Naive thymus-derived CD4-positive, alpha-beta T cell (primary cell): ENCODE results near the gene ATP11A. TPM values are rescaled to one million over a fixed set of nuclear protein-coding genes. Genes with fewer than 3 reads are reported as not detected.

Experiments
- ATAC-seq: fragments of 150-1000 bp; cut with Tn5 transposase; 2 replicates; pipeline ENCODE4 v1.10.0; 2021; ENCODE audit warnings: mild to moderate bottlenecking, moderate library complexity
- CTCF ChIA-PET: fragments of 350-600 bp; sonication (Branson Sonifier 250); formaldehyde crosslinking; loops from one replicate; lab custom pipeline; 2021; ENCODE audit warnings: antibody characterized with exemption; lab: Charles Lee
- POLR2A ChIA-PET: fragments of 350-600 bp; sonication (Branson Sonifier 250); formaldehyde crosslinking; loops from one replicate; lab custom pipeline; 2021; ENCODE audit warnings: antibody characterized with exemption, inconsistent platforms; lab: Charles Lee
- DNase-seq, 9 donors: peaks; one replicate each; pipeline versions ENCODE4 v3.0.0 to v3.0.0-alpha.2; 2020 to 2022; ENCODE audit warnings: mixed read lengths in 1 of 9
- H3K27ac ChIP-seq: one replicate; pipeline ENCODE4 v1.7.0; 2013; ENCODE audit warnings: mild to moderate bottlenecking, low read depth, low read length, moderate library complexity
- H3K27me3 ChIP-seq, 2 donors: one replicate each; pipeline ENCODE4 v1.7.0; 2013; ENCODE audit warnings: low read length in 2 of 2, mild to moderate bottlenecking in 2 of 2, moderate library complexity in 2 of 2; ENCODE audit not compliant: control insufficient read depth in 2 of 2, insufficient read depth in 2 of 2
- H3K36me3 ChIP-seq, 3 experiments: 1 replicate in 2 of 3; 2 replicates in 1 of 3; pipeline ENCODE4 v1.7.0; 2013; ENCODE audit warnings: low read length in 3 of 3, mild to moderate bottlenecking in 3 of 3, moderate library complexity in 1 of 3; ENCODE audit not compliant: insufficient read depth in 3 of 3, control insufficient read depth in 2 of 3
- H3K4me1 ChIP-seq, 2 donors: one replicate each; pipeline ENCODE4 v1.7.0; 2013; ENCODE audit warnings: low read length in 2 of 2, mild to moderate bottlenecking in 2 of 2, moderate library complexity in 1 of 2; ENCODE audit not compliant: control insufficient read depth in 2 of 2, insufficient read depth in 2 of 2
- H3K4me3 ChIP-seq: 2 replicates; pipeline ENCODE4 v1.7.0; 2013; ENCODE audit warnings: mild to moderate bottlenecking, low read length
- H3K9me3 ChIP-seq, 3 experiments: 1 replicate in 2 of 3; 2 replicates in 1 of 3; pipeline ENCODE4 v1.7.0; 2013; ENCODE audit warnings: low read length in 3 of 3; ENCODE audit not compliant: control insufficient read depth in 2 of 3
- H3K27ac Mint-ChIP-seq, 9 donors: one replicate each; pipeline ENCODE4 v1.8.0; 2020 to 2022; ENCODE audit warnings: mixed read lengths in 9 of 9, mild to moderate bottlenecking in 8 of 9, moderate library complexity in 5 of 9, inconsistent platforms in 2 of 9
- H3K27me3 Mint-ChIP-seq, 5 donors: one replicate each; pipeline ENCODE4 v1.8.0; 2021 to 2022; ENCODE audit warnings: mixed read lengths in 5 of 5, mild to moderate bottlenecking in 1 of 5
- H3K36me3 Mint-ChIP-seq, 5 donors: one replicate each; pipeline ENCODE4 v1.8.0; 2020 to 2022; ENCODE audit warnings: mixed read lengths in 5 of 5, mild to moderate bottlenecking in 3 of 5, inconsistent platforms in 1 of 5
- H3K4me1 Mint-ChIP-seq, 7 donors: one replicate each; pipeline ENCODE4 v1.8.0; 2020 to 2022; ENCODE audit warnings: mixed read lengths in 7 of 7, mild to moderate bottlenecking in 3 of 7, inconsistent platforms in 1 of 7
- H3K4me3 Mint-ChIP-seq, 10 donors: one replicate each; pipeline ENCODE4 v1.8.0; 2020 to 2022; ENCODE audit warnings: mild to moderate bottlenecking in 10 of 10, mixed read lengths in 10 of 10, moderate library complexity in 6 of 10, inconsistent platforms in 2 of 10
- H3K9me3 Mint-ChIP-seq, 11 donors: one replicate each; pipeline ENCODE4 v1.8.0; 2020 to 2022; ENCODE audit warnings: mixed read lengths in 11 of 11, mild to moderate bottlenecking in 4 of 11, inconsistent platforms in 1 of 11, moderate library complexity in 1 of 11
- intact Hi-C, 2 donors: fragments of 100-400 bp; cut with micrococcal nuclease; formaldehyde crosslinking; loops; one replicate each; pipeline ENCODE4 v1.15.1; 2023
- polyA plus RNA-seq, 2 donors: library from polyadenylated mRNA; unstranded; fragments of 300-500 nt; fragmentation: Illumina TruSeq; gene quantifications; one replicate each; pipeline ENCODE4 v1.2.3, GENCODE V29; 2021
- total RNA-seq, 6 experiments: library from RNA in 5 of 6; stranded (reverse) in 5 of 6; gene quantifications; 1 replicate in 5 of 6; 2 replicates in 1 of 6; pipeline ENCODE4 v1.2.3 and lab custom pipeline; 2021 to 2026

ATP11A gene
- total and polyA plus RNA-seq, 7 experiments from 2014 or later, result 4.3 to 111 (median 58.5) TPM

DNA sequence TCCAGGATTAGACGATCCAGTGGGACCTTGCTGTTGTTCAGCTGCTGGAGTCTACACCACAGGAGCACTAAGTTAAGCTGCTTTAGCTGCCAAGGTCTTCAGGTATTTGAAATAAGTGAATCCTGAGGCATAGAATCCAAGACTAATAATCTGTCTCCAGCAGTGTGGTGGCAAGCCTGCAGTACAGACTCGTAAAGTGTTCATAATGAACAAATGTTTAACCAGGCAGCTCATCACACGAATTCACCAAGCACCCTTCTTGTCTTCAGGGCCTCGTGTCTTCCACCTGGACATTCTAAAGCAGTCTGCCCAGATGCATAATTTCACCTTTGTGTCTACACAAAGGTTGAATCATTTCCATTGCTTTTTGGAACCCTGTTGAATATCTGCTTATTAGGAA lies 5.3 kb downstream of the ATP11A start:
- Mint-ChIP-seq H3K4me3 (no peak overlapping the region), H3K27ac (peak overlapping the region in 1 of 9 donors; percentile 6), H3K9me3 (no peaks in the 10 kb centered on the region), H3K4me1 (peaks cover 40 to 70% (median 61%) of the 10 kb centered on the region in 7 donors), H3K27me3 (no peaks in the 10 kb centered on the region), H3K36me3 (peaks cover 0 to 22% (median 0%) of the 10 kb centered on the region in 5 donors)
- no peaks in the 10 kb centered on the region for H3K9me3 ChIP-seq
- ChIA-PET CTCF (no interaction called here), POLR2A (no interaction called here)
- no peak overlapping the region for H3K4me3 ChIP-seq
- peaks cover 0 to 4% (median 0%) of the 10 kb centered on the region in 3 experiments for H3K36me3 ChIP-seq
- no peak overlapping the region for H3K27ac ChIP-seq
- H3K4me1 ChIP-seq, result peaks cover 4 to 13% of the 10 kb centered on the region in 2 donors
- H3K27me3 ChIP-seq, result no peaks in the 10 kb centered on the region
- ATAC-seq (no peak), DNase-seq (no peak)
- intact Hi-C loops, result loop anchor here (10.0 kb wide), 2 partner anchors 510 to 600 kb away; partner anchors contain the start of genes CUL4A (in 1 of the 2), LAMP1 (in 1 of the 2) and PCID2 (in 1 of the 2)

- Histone ChIP-seq H3K36me3 (peaks cover 0 to 4% (median 0%) of the 10 kb centered on the region in 3 experiments), H3K4me1 (peaks cover 4 to 13% of the 10 kb centered on the region in 2 donors), H3K27ac (no peak overlapping the region), H3K9me3 (no peaks in the 10 kb centered on the region), H3K4me3 (no peak overlapping the region), H3K27me3 (no peaks in the 10 kb centered on the region)
- CTCF ChIA-PET, result no interaction called here
- H3K4me1 Mint-ChIP-seq, result peaks cover 42 to 70% (median 63%) of the 10 kb centered on the region in 7 donors
- ATAC-seq (no peak), DNase-seq (no peak)
- peak overlapping the region in 2 of 9 donors; percentile 25 to 45 for H3K27ac Mint-ChIP-seq
- peaks cover 0 to 25% (median 0%) of the 10 kb centered on the region in 5 donors for H3K36me3 Mint-ChIP-seq
- no peak overlapping the region for H3K4me3 Mint-ChIP-seq
- intact Hi-C loops, result loop anchor here (10.0 kb wide), 2 partner anchors 509 to 599 kb away; partner anchors contain the start of genes CUL4A (in 1 of the 2), LAMP1 (in 1 of the 2) and PCID2 (in 1 of the 2)
- no peaks in the 10 kb centered on the region for H3K27me3 Mint-ChIP-seq
- POLR2A ChIA-PET, result no interaction called here
- H3K9me3 Mint-ChIP-seq, result no peaks in the 10 kb centered on the region
Observed at GRCh38 chr13:112696001-112696868, 6.4 kb downstream of the ATP11A start.

GRCh38 chr13:112696869-112697465 lies 7.1 kb downstream of the ATP11A start:
- no peak for DNase-seq
- H3K4me3 Mint-ChIP-seq, result no peak overlapping the region
- H3K27ac Mint-ChIP-seq, result no peak overlapping the region
- no peaks in the 10 kb centered on the region for H3K27me3 Mint-ChIP-seq
- Histone ChIP-seq H3K4me3 (no peak overlapping the region), H3K27me3 (no peaks in the 10 kb centered on the region), H3K27ac (no peak overlapping the region), H3K36me3 (peaks cover 0 to 4% (median 0%) of the 10 kb centered on the region in 3 experiments), H3K4me1 (peaks cover 1 to 10% of the 10 kb centered on the region in 2 donors), H3K9me3 (no peaks in the 10 kb centered on the region)
- CTCF ChIA-PET, result no interaction called here
- intact Hi-C loops, result loop anchor here (10.0 kb wide), 2 partner anchors 508 to 598 kb away; partner anchors contain the start of genes CUL4A (in 1 of the 2), LAMP1 (in 1 of the 2) and PCID2 (in 1 of the 2)
- H3K9me3 Mint-ChIP-seq, result no peaks in the 10 kb centered on the region
- POLR2A ChIA-PET, result no interaction called here
- H3K4me1 Mint-ChIP-seq, result peaks cover 35 to 63% (median 57%) of the 10 kb centered on the region in 7 donors
- peaks cover 0 to 25% (median 0%) of the 10 kb centered on the region in 5 donors for H3K36me3 Mint-ChIP-seq
- no peak for ATAC-seq

GRCh38 chr13:112697756-112698655 lies 8.2 kb downstream of the ATP11A start:
- peak overlapping the region in 1 of 10 donors; percentile 18 for H3K4me3 Mint-ChIP-seq
- CTCF ChIA-PET, result no interaction called here
- H3K36me3 Mint-ChIP-seq, result peaks cover 0 to 30% (median 1%) of the 10 kb centered on the region in 5 donors
- H3K27me3 Mint-ChIP-seq, result no peaks in the 10 kb centered on the region
- peak overlapping the region in 1 of 9 donors; percentile 17 for H3K27ac Mint-ChIP-seq
- POLR2A ChIA-PET, result no interaction called here
- H3K4me1 Mint-ChIP-seq, result peaks cover 32 to 60% (median 54%) of the 10 kb centered on the region in 7 donors
- intact Hi-C loops, result loop anchor here (10.0 kb wide), 2 partner anchors 507 to 597 kb away; partner anchors contain the start of genes CUL4A (in 1 of the 2), LAMP1 (in 1 of the 2) and PCID2 (in 1 of the 2)
- no peaks in the 10 kb centered on the region for H3K9me3 Mint-ChIP-seq
- no peak for ATAC-seq
- Histone ChIP-seq H3K36me3 (peaks cover 0 to 4% (median 0%) of the 10 kb centered on the region in 3 experiments), H3K9me3 (no peaks in the 10 kb centered on the region), H3K27me3 (no peaks in the 10 kb centered on the region), H3K4me1 (peaks cover 0 to 10% of the 10 kb centered on the region in 2 donors), H3K4me3 (no peak overlapping the region), H3K27ac (no peak overlapping the region)
- DNase-seq, result no peak

GRCh38 chr13:112699322-112699918 lies 9.6 kb downstream of the ATP11A start:
- no peak for DNase-seq
- POLR2A ChIA-PET, result no interaction called here

More at GRCh38 chr13:112699322-112699918, 9.6 kb downstream of the ATP11A start:
- no peak overlapping the region for H3K4me3 Mint-ChIP-seq
- H3K27ac Mint-ChIP-seq, result no peak overlapping the region
- no peak for ATAC-seq
- H3K27me3 Mint-ChIP-seq, result no peaks in the 10 kb centered on the region
- H3K27me3 ChIP-seq, result no peaks in the 10 kb centered on the region
- peaks cover 34 to 60% (median 56%) of the 10 kb centered on the region in 7 donors for H3K4me1 Mint-ChIP-seq
- peaks cover 0 to 4% (median 0%) of the 10 kb centered on the region in 3 experiments for H3K36me3 ChIP-seq
- intact Hi-C loops, result loop anchor here (10.0 kb wide), 2 partner anchors 505 to 595 kb away; partner anchors contain the start of genes CUL4A (in 1 of the 2), LAMP1 (in 1 of the 2) and PCID2 (in 1 of the 2)
- peaks cover 0 to 1% of the 10 kb centered on the region in 2 donors for H3K4me1 ChIP-seq
- H3K4me3 ChIP-seq, result no peak overlapping the region
- H3K27ac ChIP-seq, result no peak overlapping the region
- H3K9me3 ChIP-seq, result no peaks in the 10 kb centered on the region
- H3K36me3 Mint-ChIP-seq, result peaks cover 0 to 40% (median 1%) of the 10 kb centered on the region in 5 donors
- CTCF ChIA-PET, result no interaction called here
- no peaks in the 10 kb centered on the region for H3K9me3 Mint-ChIP-seq
